ENCODE results near the gene PWWP2B.

PWWP2B gene

GRCh38 chr10:132392184-132392800 is 4.7 kb upstream of the PWWP2B start:
- FAIRE-seq (no peak), DNase-seq (ENCODE audit: insufficient read length) (no peak)
- no peak for TF ChIP-seq POLR2AphosphoS5 (IDR thresholded peaks at IDR 0.05; ENCODE audit: low read depth, low read length)
- no peak for TF ChIP-seq POLR2A (IDR thresholded peaks at IDR 0.05; ENCODE audit: low read depth, low read length)
- TF ChIP-seq TAF1 (IDR thresholded peaks at IDR 0.05; ENCODE audit: borderline replicate concordance, low read depth, low read length) = no peak

GRCh38 chr10:132392811-132393694 is 3.9 kb upstream of the PWWP2B start:
- DNase-seq (ENCODE audit: insufficient read length) (no peak), FAIRE-seq (no peak)

DNA sequence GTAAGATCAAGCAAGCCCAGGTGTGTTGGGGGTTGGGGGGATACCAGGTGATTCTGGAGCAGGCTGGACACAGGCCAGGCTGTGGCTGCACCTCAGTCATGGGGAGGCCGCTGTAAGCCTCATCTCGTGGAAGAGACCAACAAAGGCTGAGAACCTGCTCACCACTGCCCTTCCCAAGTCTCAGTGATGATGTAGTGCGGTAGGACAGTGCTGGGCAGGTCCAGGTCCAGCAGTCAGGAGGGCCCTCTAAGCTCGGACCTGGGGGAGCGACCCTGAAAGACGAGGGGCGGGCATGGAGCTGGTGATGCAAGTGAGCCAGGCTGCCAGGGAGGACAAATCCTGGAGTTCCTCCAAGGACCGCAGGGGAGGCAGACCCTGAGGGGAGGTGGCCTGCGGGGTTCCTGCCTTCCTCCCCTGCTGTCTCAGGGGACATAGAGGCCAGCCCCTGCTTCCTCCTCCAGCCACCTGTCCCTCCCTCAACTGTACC is 3.3 kb upstream of the PWWP2B start:
- FAIRE-seq (no peak), DNase-seq (ENCODE audit: insufficient read length) (no peak)
- no peak for TF ChIP-seq TAF1 (IDR thresholded peaks at IDR 0.05; ENCODE audit: borderline replicate concordance, low read depth, low read length)
- no peak for TF ChIP-seq POLR2A (IDR thresholded peaks at IDR 0.05; ENCODE audit: low read depth, low read length)
- TF ChIP-seq POLR2AphosphoS5 (IDR thresholded peaks at IDR 0.05; ENCODE audit: low read depth, low read length) = no peak

More at GRCh38 chr10:132392811-132393694, 3.9 kb upstream of the PWWP2B start:
- TF ChIP-seq POLR2AphosphoS5 (IDR thresholded peaks at IDR 0.05; ENCODE audit: low read depth, low read length) = no peak
- TF ChIP-seq TAF1 (IDR thresholded peaks at IDR 0.05; ENCODE audit: borderline replicate concordance, low read depth, low read length) = no peak
- TF ChIP-seq POLR2A (IDR thresholded peaks at IDR 0.05; ENCODE audit: low read depth, low read length) = no peak

- no peak for DNase-seq (ENCODE audit: insufficient read length)
- FAIRE-seq = no peak
- TF ChIP-seq POLR2A (IDR thresholded peaks at IDR 0.05; ENCODE audit: low read depth, low read length) (no peak), TAF1 (IDR thresholded peaks at IDR 0.05; ENCODE audit: borderline replicate concordance, low read depth, low read length) (no peak), POLR2AphosphoS5 (IDR thresholded peaks at IDR 0.05; ENCODE audit: low read depth, low read length) (no peak)
Observed at GRCh38 chr10:132394201-132394811, 2.7 kb upstream of the PWWP2B start.

DNA sequence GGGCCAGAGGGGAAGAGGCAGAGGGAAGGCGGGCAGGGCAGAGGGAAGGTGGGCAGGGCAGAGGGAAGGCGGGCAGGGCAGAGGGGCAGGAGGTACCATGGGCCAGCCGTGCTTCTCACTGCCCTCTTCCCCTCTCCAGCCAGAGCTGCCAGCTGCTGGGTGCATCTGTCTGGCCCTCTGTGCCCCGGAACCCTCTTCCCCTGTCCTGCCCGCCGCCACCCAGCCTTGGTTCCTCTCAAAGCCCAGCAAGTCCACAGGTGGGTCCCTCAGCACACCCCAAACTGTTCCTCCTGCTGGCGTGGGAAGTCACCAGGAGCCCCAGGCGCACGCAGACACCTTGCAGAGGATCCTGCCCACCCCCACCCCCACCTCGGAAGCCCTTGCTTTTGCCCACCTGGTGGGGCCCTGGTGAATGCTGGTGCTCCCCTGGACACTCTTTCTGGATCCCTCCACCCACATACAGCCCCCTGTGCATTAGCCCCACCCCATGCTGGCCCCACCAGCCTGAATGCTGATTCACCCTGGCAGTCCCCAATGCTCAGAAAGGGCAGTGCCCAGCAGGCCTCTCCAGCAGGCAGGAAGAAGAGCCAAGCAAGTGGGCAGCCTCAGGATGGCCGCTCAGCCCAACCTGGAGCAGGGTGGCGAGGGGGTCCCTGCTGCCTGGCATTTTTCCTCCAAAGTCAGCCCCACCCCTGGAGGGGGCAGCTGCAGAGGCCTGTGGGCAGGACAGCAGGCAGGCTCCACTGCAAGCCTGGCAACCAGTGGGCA is 1.9 kb upstream of the PWWP2B start:
- DNase-seq (ENCODE audit: insufficient read length) = no peak
- no peak for TF ChIP-seq POLR2A (IDR thresholded peaks at IDR 0.05; ENCODE audit: low read depth, low read length)
- no peak for TF ChIP-seq POLR2AphosphoS5 (IDR thresholded peaks at IDR 0.05; ENCODE audit: low read depth, low read length)
- no peak for TF ChIP-seq TAF1 (IDR thresholded peaks at IDR 0.05; ENCODE audit: borderline replicate concordance, low read depth, low read length)
- no peak for FAIRE-seq

DNA sequence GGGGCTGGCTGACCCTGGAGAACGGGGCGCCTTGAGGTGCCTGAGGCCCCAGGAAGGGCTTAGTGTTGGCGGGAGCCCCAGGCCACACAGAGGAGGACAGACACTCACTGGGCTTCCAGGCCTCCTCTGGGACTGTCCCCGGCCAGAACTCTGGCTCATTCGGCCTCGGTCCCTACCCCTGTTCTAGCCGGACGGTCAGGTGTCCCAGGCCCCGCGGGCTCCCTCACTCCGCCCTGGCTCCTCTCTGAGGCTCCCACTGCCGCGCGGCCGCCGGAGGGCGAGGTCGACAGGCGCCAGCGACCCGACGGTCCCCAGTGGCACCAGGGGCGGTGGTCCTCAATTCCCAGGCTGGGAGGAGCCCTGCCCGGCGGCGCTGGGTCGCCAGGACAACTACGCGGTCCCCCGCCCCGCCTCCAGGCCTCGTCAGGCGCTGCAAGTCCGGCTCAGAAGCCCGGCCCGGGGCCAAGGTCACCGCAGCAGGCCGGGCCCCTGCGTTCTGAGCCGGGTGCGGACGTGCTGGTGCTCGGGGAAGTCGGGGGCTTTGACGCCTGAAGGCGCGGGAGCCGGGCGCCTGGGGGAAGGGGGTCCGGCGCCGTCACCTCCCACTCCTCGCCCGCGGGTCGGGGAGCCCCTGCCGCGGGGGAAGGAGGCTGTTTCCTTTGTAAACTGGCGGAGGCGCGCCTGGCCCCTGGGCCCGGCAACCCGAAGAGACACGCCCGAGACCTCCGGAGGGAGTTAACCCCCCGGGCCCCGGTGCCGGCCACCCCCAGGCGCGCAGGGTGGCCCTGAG is 1.1 kb upstream of the PWWP2B start:
- DNase-seq (ENCODE audit: insufficient read length) = no peak
- TF ChIP-seq POLR2AphosphoS5 (IDR thresholded peaks at IDR 0.05; ENCODE audit: low read depth, low read length) = no peak
- TF ChIP-seq POLR2A (IDR thresholded peaks at IDR 0.05; ENCODE audit: low read depth, low read length) = no peak
- no peak for TF ChIP-seq TAF1 (IDR thresholded peaks at IDR 0.05; ENCODE audit: borderline replicate concordance, low read depth, low read length)
- no peak for FAIRE-seq

DNA sequence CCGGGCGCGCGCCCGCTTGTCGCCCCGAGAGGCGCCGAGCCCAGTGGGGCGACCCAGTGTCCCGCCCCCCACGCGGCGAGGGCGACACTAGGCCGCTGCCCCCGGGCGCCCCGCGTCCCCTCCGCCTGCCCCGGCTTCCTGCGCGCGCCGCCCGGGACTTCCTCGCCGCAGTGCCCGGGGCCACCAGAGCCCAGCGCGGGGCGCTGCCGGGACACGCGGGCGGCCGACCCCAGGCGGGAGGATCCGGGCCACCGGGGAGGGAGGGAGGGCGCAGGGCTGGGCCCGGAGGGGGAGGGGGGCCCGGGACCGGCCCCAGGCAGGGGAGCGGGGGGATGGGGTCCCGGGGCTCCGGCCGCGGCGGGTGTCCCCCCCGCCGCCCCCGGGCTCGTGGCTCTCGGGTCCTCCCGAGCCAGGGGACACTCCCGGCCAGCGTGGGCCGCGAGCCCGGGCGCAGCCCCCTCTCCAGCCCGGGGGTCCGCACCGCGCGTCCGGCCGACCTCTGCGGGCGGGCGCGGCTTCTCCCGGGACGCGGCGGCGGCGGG is 435 bp upstream of the PWWP2B start:
- no peak for DNase-seq (ENCODE audit: insufficient read length)
- no peak for FAIRE-seq
- TF ChIP-seq POLR2A (IDR thresholded peaks at IDR 0.05; ENCODE audit: low read depth, low read length) = no peak
- TF ChIP-seq TAF1 (IDR thresholded peaks at IDR 0.05; ENCODE audit: borderline replicate concordance, low read depth, low read length) = no peak
- TF ChIP-seq POLR2AphosphoS5 (IDR thresholded peaks at IDR 0.05; ENCODE audit: low read depth, low read length) = no peak

GRCh38 chr10:132397671-132398565 is 918 bp downstream of the PWWP2B start:
- FAIRE-seq = no peak
- no peak for DNase-seq (ENCODE audit: insufficient read length)
- no peak for TF ChIP-seq POLR2AphosphoS5 (IDR thresholded peaks at IDR 0.05; ENCODE audit: low read depth, low read length)
- no peak for TF ChIP-seq POLR2A (IDR thresholded peaks at IDR 0.05; ENCODE audit: low read depth, low read length)
- no peak for TF ChIP-seq TAF1 (IDR thresholded peaks at IDR 0.05; ENCODE audit: borderline replicate concordance, low read depth, low read length)

DNA sequence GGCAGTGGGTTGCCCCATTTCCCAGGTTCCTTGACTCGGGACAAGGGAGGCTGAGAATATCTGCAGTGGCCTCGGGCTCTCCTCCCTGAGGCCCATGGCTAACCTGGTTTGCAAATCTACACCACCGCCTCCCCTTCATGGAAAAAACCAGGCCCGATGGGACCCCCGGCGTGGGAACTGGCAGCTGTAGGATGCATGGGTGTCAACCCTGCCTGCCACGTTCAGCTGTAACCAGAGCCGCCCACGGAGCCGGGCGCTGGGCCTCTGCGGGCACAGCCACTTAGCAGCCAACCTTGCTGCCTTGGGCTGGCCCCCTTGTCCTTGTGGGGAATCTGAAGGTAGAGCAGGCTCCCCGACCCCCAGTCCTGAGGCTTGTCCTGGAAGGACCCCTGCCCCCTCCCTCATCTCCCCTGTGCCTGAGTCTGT is 1.6 kb downstream of the PWWP2B start:
- no peak for DNase-seq (ENCODE audit: insufficient read length)
- FAIRE-seq = no peak
- TF ChIP-seq POLR2AphosphoS5 (IDR thresholded peaks at IDR 0.05; ENCODE audit: low read depth, low read length) (no peak), TAF1 (IDR thresholded peaks at IDR 0.05; ENCODE audit: borderline replicate concordance, low read depth, low read length) (no peak), POLR2A (IDR thresholded peaks at IDR 0.05; ENCODE audit: low read depth, low read length) (no peak)

Data from GM12892 (cell line).